LNCAP (cell line): ENCODE results near the gene CSF3R.

ENCODE experiments used
- CTCF ChIP-seq: fragments of 450-650 bp; IDR thresholded peaks from 2 replicates; pipeline ENCODE4 v1.5.1; 2017; ENCODE audit warnings: mild to moderate bottlenecking

Gene CSF3R

GRCh38 chr1:36481771-36482723, 666 bp downstream of the CSF3R start:
- no peak for TF ChIP-seq CTCF

GRCh38 chr1:36481091-36481490, 1.6 kb downstream of the CSF3R start:
- TF ChIP-seq CTCF: no peak

GRCh38 chr1:36480161-36480560, 2.6 kb downstream of the CSF3R start:
- no peak for TF ChIP-seq CTCF

GRCh38 chr1:36479505-36480051, 3.1 kb downstream of the CSF3R start:
- TF ChIP-seq CTCF: no peak

- TF ChIP-seq CTCF: no peak
Measured at GRCh38 chr1:36476945-36477344, 5.8 kb downstream of the CSF3R start.

- no peak for TF ChIP-seq CTCF
Measured at GRCh38 chr1:36475910-36476604, 6.7 kb downstream of the CSF3R start.

GRCh38 chr1:36475341-36475740, 7.4 kb downstream of the CSF3R start:
- no peak for TF ChIP-seq CTCF
